Measurements from ENCODE around the gene KIF23.

- TF ChIP-seq GATA2 (IDR thresholded peaks at IDR 0.05; ENCODE audit: low read depth, low read length) (no peak), GATA3 (IDR thresholded peaks at IDR 0.05; ENCODE audit: low read depth, low read length) (no peak)
Measured at GRCh38 chr15:69466733-69467132, 52.6 kb downstream of the KIF23 start.

Data from SH-SY5Y (cell line).